Psoas muscle (tissue), 8 donors: ENCODE measurements around the gene SGF29. TPM values are rescaled to one million over a fixed set of nuclear protein-coding genes. Genes with fewer than 3 reads are reported as not detected.
"Not testable (repeated sequence)": the region's sequence is repeated elsewhere in the genome, so short reads cannot be mapped to it uniquely, and the experiment has no call there.

ENCODE experiments used
- ATAC-seq, 4 donors: fragments of 200-7000 bp; cut with Tn5 transposase; one replicate each; pipeline ENCODE4 v1.9.1; 2020; ENCODE audit warnings: moderate library complexity in 3 of 4, mild to moderate bottlenecking in 2 of 4
- DNase-seq, 2 donors: peaks; one replicate each; pipeline ENCODE4 v3.0.0-alpha.2; 2020
- H3K27ac ChIP-seq: fragments of 200-600 bp; one replicate; pipeline ENCODE4 v1.8.0; 2022
- H3K27me3 ChIP-seq, 3 donors: fragments of 200-600 bp in 1 of 3; one replicate each; pipeline versions ENCODE4 v1.6.1 to v1.8.0; 2013 to 2022; ENCODE audit warnings: low read length in 2 of 3, mild to moderate bottlenecking in 2 of 3, moderate library complexity in 1 of 3; ENCODE audit not compliant: insufficient read depth in 3 of 3
- H3K36me3 ChIP-seq, 2 donors: fragments of 200-600 bp in 1 of 2; one replicate each; pipeline versions ENCODE4 v1.6.1 to v1.8.0; 2013 to 2022; ENCODE audit warnings: low read depth in 1 of 2, mild to moderate bottlenecking in 1 of 2, moderate library complexity in 1 of 2; ENCODE audit not compliant: insufficient read depth in 1 of 2
- H3K4me1 ChIP-seq: fragments of 200-600 bp; one replicate; pipeline ENCODE4 v1.8.0; 2022
- H3K4me3 ChIP-seq: fragments of 200-600 bp; one replicate; pipeline ENCODE4 v1.8.0; 2022; ENCODE audit warnings: mild to moderate bottlenecking
- H3K9me3 ChIP-seq: fragments of 200-600 bp; one replicate; pipeline ENCODE4 v1.8.0; 2022
- WGBS, 3 donors: extraction: QIAGEN DNeasy Blood & Tissue Kit; methylation state at CpG; one replicate each; pipeline versions ENCODE4 v1.1.6 to v1.1.7; 2013; 5-methylcytosine and 5-hydroxymethylcytosine counted together
- intact Hi-C, 2 donors: fragments of 100-400 bp; cut with DNase I; formaldehyde crosslinking; loops; one replicate each; pipeline versions ENCODE4 v1.11.0 to v1.14.2; 2022
- polyA plus RNA-seq, 3 donors: library from polyadenylated mRNA; stranded (reverse); fragments of 200-250 nt; gene quantifications; one replicate each; pipeline ENCODE4 v1.2.3, GENCODE V29; 2013
- total RNA-seq, 4 donors: library from RNA; stranded (reverse); fragmentation: NEBNext Ultra II Directional in 2 of 4; extraction: Animal tissue kit (Norgen Biotek cat#: 25700) in 2 of 4; gene quantifications; one replicate each; pipeline versions ENCODE4 v1.2.1 to v1.2.4, GENCODE V29; 2021 to 2023
- TF ChIP-seq, protein P1 (sequence below): fragments of 200-600 bp; IDR thresholded peaks from one replicate; pipeline ENCODE4 v1.8.0; 2022; ENCODE audit warnings: antibody characterized with exemption
- donor health status: healthy with polysubstance abuse.
- donor health status: DM: no; HTN: no; CAD: no; lungs with moderate emphysema.
- donor health status: Bipolar disorder and iron deficiency.
- donor health status: healthy.
- donor health status: DM: yes; HTN: yes; CAD: no.
- donor health status: DM: no; HTN: no; CAD: no.
- donor health status: DM: no; HTN: no; CAD: no.
- donor health status: DM: yes; HTN: yes; CAD: no.

The SGF29 gene
- total and polyA plus RNA-seq, 7 donors = 20.5 to 48.3 (median 28.0) TPM

- ATAC-seq (no peak), DNase-seq (no peak)
- H3K27me3 ChIP-seq = no peaks in the 10 kb centered on the region
- H3K4me3 ChIP-seq = no peak overlapping the region
- H3K9me3 ChIP-seq = no peaks in the 10 kb centered on the region
- H3K4me1 ChIP-seq = no peaks in the 10 kb centered on the region
- no peak overlapping the region for H3K27ac ChIP-seq
- intact Hi-C loops = no loop called here
- no peaks in the 10 kb centered on the region for H3K36me3 ChIP-seq
- 86 to 90% (median 87%) methylated on average over 6 of the region's 6 CpGs for WGBS, 3 donors
- TF ChIP-seq, protein P1, sequence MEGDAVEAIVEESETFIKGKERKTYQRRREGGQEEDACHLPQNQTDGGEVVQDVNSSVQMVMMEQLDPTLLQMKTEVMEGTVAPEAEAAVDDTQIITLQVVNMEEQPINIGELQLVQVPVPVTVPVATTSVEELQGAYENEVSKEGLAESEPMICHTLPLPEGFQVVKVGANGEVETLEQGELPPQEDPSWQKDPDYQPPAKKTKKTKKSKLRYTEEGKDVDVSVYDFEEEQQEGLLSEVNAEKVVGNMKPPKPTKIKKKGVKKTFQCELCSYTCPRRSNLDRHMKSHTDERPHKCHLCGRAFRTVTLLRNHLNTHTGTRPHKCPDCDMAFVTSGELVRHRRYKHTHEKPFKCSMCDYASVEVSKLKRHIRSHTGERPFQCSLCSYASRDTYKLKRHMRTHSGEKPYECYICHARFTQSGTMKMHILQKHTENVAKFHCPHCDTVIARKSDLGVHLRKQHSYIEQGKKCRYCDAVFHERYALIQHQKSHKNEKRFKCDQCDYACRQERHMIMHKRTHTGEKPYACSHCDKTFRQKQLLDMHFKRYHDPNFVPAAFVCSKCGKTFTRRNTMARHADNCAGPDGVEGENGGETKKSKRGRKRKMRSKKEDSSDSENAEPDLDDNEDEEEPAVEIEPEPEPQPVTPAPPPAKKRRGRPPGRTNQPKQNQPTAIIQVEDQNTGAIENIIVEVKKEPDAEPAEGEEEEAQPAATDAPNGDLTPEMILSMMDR = no peak
Observed at GRCh38 chr16:28521436-28521835, 32.3 kb upstream of the SGF29 start.

DNA sequence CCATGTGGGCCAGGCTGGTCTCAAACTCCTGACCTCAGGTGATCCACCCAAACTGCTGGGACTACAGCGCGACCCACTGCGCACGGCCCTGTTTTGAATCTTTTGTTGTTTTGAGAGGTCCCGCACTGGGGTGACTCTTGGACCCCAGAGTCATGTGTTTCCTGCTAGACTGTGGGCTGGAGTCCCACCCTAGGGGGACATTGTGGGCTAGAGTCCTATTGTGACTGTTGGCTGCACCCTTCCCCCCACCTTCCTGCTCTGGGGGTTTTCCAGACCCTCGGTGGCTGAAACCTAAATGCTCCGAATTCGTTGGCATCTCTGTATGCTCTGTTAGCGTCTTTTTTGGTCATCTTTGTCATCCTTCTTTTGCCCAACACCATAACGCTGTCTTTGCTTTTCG lies 30.9 kb upstream of the SGF29 start:
- ATAC-seq = no peak
- Histone ChIP-seq H3K4me3 (no peak overlapping the region), H3K9me3 (no peaks in the 10 kb centered on the region), H3K27ac (no peak overlapping the region), H3K27me3 (no peaks in the 10 kb centered on the region), H3K4me1 (no peaks in the 10 kb centered on the region), H3K36me3 (no peaks in the 10 kb centered on the region)
- no peak for DNase-seq
- TF ChIP-seq, protein P1 = no peak
- intact Hi-C loops = no loop called here
- WGBS, 3 donors = 84 to 86% (median 84%) methylated on average over 11 of the region's 11 CpGs

- ATAC-seq (peak in 3 of 4 donors; percentile 30 to 68 (median 48)), DNase-seq (no peak)
- TF ChIP-seq, protein P1 = no peak
- Histone ChIP-seq H3K27ac (no peak overlapping the region), H3K27me3 (no peaks in the 10 kb centered on the region), H3K4me1 (no peaks in the 10 kb centered on the region), H3K36me3 (no peaks in the 10 kb centered on the region), H3K9me3 (no peaks in the 10 kb centered on the region), H3K4me3 (no peak overlapping the region)
- intact Hi-C loops = no loop called here
- 66 to 73% (median 72%) methylated on average over 6 of the region's 6 CpGs for WGBS, 3 donors
Observed at GRCh38 chr16:28524681-28525171, 29.0 kb upstream of the SGF29 start.

GRCh38 chr16:28526201-28527099 lies 27.3 kb upstream of the SGF29 start:
- intact Hi-C loops = no loop called here
- no peak for ATAC-seq
- no peaks in the 10 kb centered on the region for H3K27me3 ChIP-seq

GRCh38 chr16:28527100-28527785 lies 26.5 kb upstream of the SGF29 start:
- DNase-seq, H3K4me1 ChIP-seq, H3K9me3 ChIP-seq, H3K36me3 ChIP-seq, H3K27ac ChIP-seq, intact Hi-C loops, H3K4me3 ChIP-seq, H3K27me3 ChIP-seq, ATAC-seq: not testable (repeated sequence)
- WGBS, 3 donors = 91 to 94% (median 94%) methylated on average over 7 of the region's 7 CpGs

More at GRCh38 chr16:28526201-28527099, 27.3 kb upstream of the SGF29 start:
- H3K36me3 ChIP-seq = no peaks in the 10 kb centered on the region
- TF ChIP-seq, protein P1 = no peak
- H3K4me1 ChIP-seq = no peaks in the 10 kb centered on the region
- 85 to 88% (median 87%) methylated on average over 11 of the region's 11 CpGs for WGBS, 3 donors
- no peak for DNase-seq
- no peak overlapping the region for H3K4me3 ChIP-seq
- H3K27ac ChIP-seq = no peak overlapping the region
- no peaks in the 10 kb centered on the region for H3K9me3 ChIP-seq
